CD4-positive, alpha-beta memory T cell (primary cell): ENCODE results near the gene CUL4A. TPM values are rescaled to one million over a fixed set of nuclear protein-coding genes. Genes with fewer than 3 reads are reported as not detected.
"Not testable (repeated sequence)": the region's sequence is repeated elsewhere in the genome, so short reads cannot be mapped to it uniquely, and the experiment has no call there.

ENCODE experiments used
- CTCF ChIA-PET: fragments of 350-600 bp; sonication (Branson Sonifier 250); formaldehyde crosslinking; loops from one replicate; lab custom pipeline; 2021; ENCODE audit warnings: inconsistent platforms; ENCODE audit not compliant: partially characterized antibody; lab: Charles Lee
- POLR2A ChIA-PET: fragments of 350-600 bp; sonication (Branson Sonifier 250); formaldehyde crosslinking; loops from one replicate; lab custom pipeline; 2021; ENCODE audit not compliant: partially characterized antibody; lab: Charles Lee
- DNase-seq, 5 donors: peaks; one replicate each; pipeline versions ENCODE4 v3.0.0 to v3.0.0-alpha.2; 2020 to 2022; ENCODE audit warnings: mixed read lengths in 1 of 5
- H3K27ac ChIP-seq: one replicate; pipeline ENCODE4 v1.7.0; 2013; ENCODE audit warnings: low read depth, low read length
- H3K27me3 ChIP-seq: 2 replicates; pipeline ENCODE4 v1.7.0; 2013; ENCODE audit warnings: mild to moderate bottlenecking, low read length, moderate library complexity; ENCODE audit not compliant: insufficient read depth
- H3K36me3 ChIP-seq: 2 replicates; pipeline ENCODE4 v1.7.0; 2013; ENCODE audit warnings: mild to moderate bottlenecking, low read length, moderate library complexity; ENCODE audit not compliant: insufficient read depth
- H3K4me1 ChIP-seq: 2 replicates; pipeline ENCODE4 v1.7.0; 2013; ENCODE audit warnings: mild to moderate bottlenecking, low read length, moderate library complexity; ENCODE audit not compliant: insufficient read depth
- H3K4me3 ChIP-seq, 2 donors: one replicate each; pipeline ENCODE4 v1.7.0; 2013; ENCODE audit warnings: low read length in 2 of 2, mild to moderate bottlenecking in 1 of 2
- H3K9me3 ChIP-seq, 2 donors: one replicate each; pipeline ENCODE4 v1.7.0; 2013; ENCODE audit warnings: low read length in 2 of 2, control low read depth in 1 of 2; ENCODE audit not compliant: control insufficient read depth in 1 of 2
- H3K27ac Mint-ChIP-seq, 7 donors: one replicate each; pipeline ENCODE4 v1.8.0; 2020 to 2021; ENCODE audit warnings: mixed read lengths in 7 of 7, mild to moderate bottlenecking in 6 of 7, inconsistent platforms in 3 of 7, moderate library complexity in 3 of 7
- H3K27me3 Mint-ChIP-seq, 2 donors: one replicate each; pipeline ENCODE4 v1.8.0; 2020 to 2021; ENCODE audit warnings: mixed read lengths in 2 of 2
- H3K36me3 Mint-ChIP-seq, 2 donors: one replicate each; pipeline ENCODE4 v1.8.0; 2020 to 2021; ENCODE audit warnings: mixed read lengths in 2 of 2, inconsistent platforms in 1 of 2, mild to moderate bottlenecking in 1 of 2
- H3K4me1 Mint-ChIP-seq, 4 donors: one replicate each; pipeline ENCODE4 v1.8.0; 2020 to 2021; ENCODE audit warnings: mixed read lengths in 4 of 4, mild to moderate bottlenecking in 1 of 4
- H3K4me3 Mint-ChIP-seq, 8 donors: one replicate each; pipeline ENCODE4 v1.8.0; 2020 to 2021; ENCODE audit warnings: mixed read lengths in 8 of 8, mild to moderate bottlenecking in 7 of 8, moderate library complexity in 6 of 8, inconsistent platforms in 3 of 8
- H3K9me3 Mint-ChIP-seq, 8 donors: one replicate each; pipeline ENCODE4 v1.8.0; 2020 to 2021; ENCODE audit warnings: mixed read lengths in 8 of 8, mild to moderate bottlenecking in 5 of 8, inconsistent platforms in 3 of 8, moderate library complexity in 1 of 8
- intact Hi-C: fragments of 100-400 bp; cut with micrococcal nuclease; formaldehyde crosslinking; loops from one replicate; pipeline ENCODE4 v1.15.1; 2023
- polyA plus RNA-seq, 2 donors: library from polyadenylated mRNA; unstranded; fragments of 300-500 nt; fragmentation: Illumina TruSeq; gene quantifications; one replicate each; pipeline ENCODE4 v1.2.3, GENCODE V29; 2021
- total RNA-seq, 2 experiments: library from RNA; stranded (reverse); gene quantifications; one replicate each; pipeline ENCODE4 v1.2.3, GENCODE V29; 2021

Gene CUL4A
- total and polyA plus RNA-seq, 4 experiments from 2014 or later: 59.8 to 80.0 (median 74.2) TPM

- Mint-ChIP-seq H3K4me3 (no peak overlapping the region), H3K27me3 (no peaks in the 10 kb centered on the region), H3K9me3 (no peaks in the 10 kb centered on the region), H3K4me1 (peaks cover 23 to 45% (median 30%) of the 10 kb centered on the region in 4 donors), H3K36me3 (peaks cover 6 to 33% of the 10 kb centered on the region in 2 donors), H3K27ac (peak overlapping the region in 2 of 7 donors; percentile 23 to 48)
- no peak for DNase-seq
- Histone ChIP-seq H3K4me3 (no peak overlapping the region), H3K9me3 (no peaks in the 10 kb centered on the region), H3K36me3 (no peaks in the 10 kb centered on the region), H3K27ac (no peak overlapping the region), H3K4me1 (peaks cover 4% of the 10 kb centered on the region), H3K27me3 (no peaks in the 10 kb centered on the region)
- intact Hi-C loops: no loop called here
- CTCF ChIA-PET: no interaction called here
- POLR2A ChIA-PET: no interaction called here
These were observed 95.8 kb downstream of the CUL4A start for GRCh38 chr13:113305208-113305607.

- Histone ChIP-seq H3K27ac (no peak overlapping the region), H3K36me3 (peaks cover 20% of the 10 kb centered on the region), H3K4me1 (peaks cover 4% of the 10 kb centered on the region), H3K27me3 (no peaks in the 10 kb centered on the region), H3K4me3 (no peak overlapping the region), H3K9me3 (no peaks in the 10 kb centered on the region)
- H3K9me3 Mint-ChIP-seq: no peaks in the 10 kb centered on the region
- CTCF ChIA-PET: interaction anchor here (1.2 kb wide), 1 partner anchor 10 kb away, joined by 3 read pairs; no protein-coding TSS in a partner anchor
- no peak overlapping the region for H3K27ac Mint-ChIP-seq
- no peak for DNase-seq
- H3K36me3 Mint-ChIP-seq: peaks cover 18 to 45% of the 10 kb centered on the region in 2 donors
- intact Hi-C loops: no loop called here
- H3K4me3 Mint-ChIP-seq: no peak overlapping the region
- peaks cover 18 to 37% (median 27%) of the 10 kb centered on the region in 4 donors for H3K4me1 Mint-ChIP-seq
- POLR2A ChIA-PET: interaction anchor here (1.6 kb wide), 1 partner anchor 10 kb away, joined by 5 read pairs; the partner anchor contains the start of gene LAMP1
- no peaks in the 10 kb centered on the region for H3K27me3 Mint-ChIP-seq
These were observed 98.1 kb downstream of the CUL4A start for GRCh38 chr13:113307491-113307890.

GRCh38 chr13:113309473-113309872 lies 100.1 kb downstream of the CUL4A start:
- peaks cover 15 to 45% of the 10 kb centered on the region in 2 donors for H3K36me3 Mint-ChIP-seq
- POLR2A ChIA-PET: no interaction called here

GRCh38 chr13:113314112-113314511 lies 104.7 kb downstream of the CUL4A start:
- H3K4me3 Mint-ChIP-seq, intact Hi-C loops, H3K27ac Mint-ChIP-seq, CTCF ChIA-PET, H3K4me1 ChIP-seq, POLR2A ChIA-PET, H3K9me3 ChIP-seq, H3K4me3 ChIP-seq, H3K27me3 ChIP-seq, H3K27me3 Mint-ChIP-seq, H3K4me1 Mint-ChIP-seq, H3K9me3 Mint-ChIP-seq, H3K27ac ChIP-seq, DNase-seq: not testable (repeated sequence)
- H3K36me3 ChIP-seq: peaks cover 35% of the 10 kb centered on the region
- peaks cover 20 to 55% of the 10 kb centered on the region in 2 donors for H3K36me3 Mint-ChIP-seq

More at GRCh38 chr13:113309473-113309872, 100.1 kb downstream of the CUL4A start:
- CTCF ChIA-PET: no interaction called here
- H3K27me3 ChIP-seq: no peaks in the 10 kb centered on the region
- Mint-ChIP-seq H3K9me3 (no peaks in the 10 kb centered on the region), H3K4me1 (peaks cover 11 to 27% (median 17%) of the 10 kb centered on the region in 4 donors), H3K27ac (no peak overlapping the region), H3K4me3 (no peak overlapping the region), H3K27me3 (no peaks in the 10 kb centered on the region)
- peaks cover 23% of the 10 kb centered on the region for H3K36me3 ChIP-seq
- H3K4me3 ChIP-seq: no peak overlapping the region
- intact Hi-C loops: no loop called here
- H3K27ac ChIP-seq: no peak overlapping the region
- DNase-seq: no peak
- H3K4me1 ChIP-seq: no peaks in the 10 kb centered on the region
- H3K9me3 ChIP-seq: no peaks in the 10 kb centered on the region

GRCh38 chr13:113314895-113315470 lies 105.6 kb downstream of the CUL4A start:
- H3K4me1 ChIP-seq, H3K27me3 ChIP-seq, POLR2A ChIA-PET, H3K27me3 Mint-ChIP-seq, CTCF ChIA-PET, intact Hi-C loops, H3K27ac ChIP-seq, H3K4me1 Mint-ChIP-seq, DNase-seq, H3K4me3 Mint-ChIP-seq, H3K9me3 Mint-ChIP-seq, H3K9me3 ChIP-seq, H3K4me3 ChIP-seq: not testable (repeated sequence)
- H3K36me3 ChIP-seq: peaks cover 44% of the 10 kb centered on the region
- H3K36me3 Mint-ChIP-seq: peaks cover 23 to 56% of the 10 kb centered on the region in 2 donors
- peak overlapping the region in 2 of 7 donors; percentile 30 to 62 for H3K27ac Mint-ChIP-seq

GRCh38 chr13:113315992-113316391 lies 106.6 kb downstream of the CUL4A start:
- intact Hi-C loops: no loop called here
- no peaks in the 10 kb centered on the region for H3K27me3 Mint-ChIP-seq
- no peaks in the 10 kb centered on the region for H3K9me3 Mint-ChIP-seq
- Histone ChIP-seq H3K27ac (no peak overlapping the region), H3K4me3 (no peak overlapping the region), H3K9me3 (no peaks in the 10 kb centered on the region), H3K36me3 (peaks cover 49% of the 10 kb centered on the region), H3K27me3 (no peaks in the 10 kb centered on the region), H3K4me1 (no peaks in the 10 kb centered on the region)
- H3K4me1 Mint-ChIP-seq: peaks cover 0 to 7% (median 2%) of the 10 kb centered on the region in 4 donors
- POLR2A ChIA-PET: no interaction called here
- H3K36me3 Mint-ChIP-seq: peaks cover 25 to 62% of the 10 kb centered on the region in 2 donors
- no peak for DNase-seq
- no peak overlapping the region for H3K27ac Mint-ChIP-seq
- H3K4me3 Mint-ChIP-seq: no peak overlapping the region
- CTCF ChIA-PET: no interaction called here
